ENCODE data around the gene SPATA20. TPM values are rescaled to one million over a fixed set of nuclear protein-coding genes. Genes with fewer than 3 reads are reported as not detected.

Gene SPATA20
- total RNA-seq, 1 experiment from 2014 or later = 33.2 TPM

- DNase-seq = no peak
- BruUV-seq (replicated peaks) = no TSS peak
- TF ChIP-seq CTCF (IDR thresholded peaks at IDR 0.05; ENCODE audit: unreplicated experiment) = no peak
- H3K4me1 Mint-ChIP-seq (ENCODE audit: low read depth, unreplicated experiment) = peaks cover 5% of the 10 kb centered on the region
- H3K36me3 Mint-ChIP-seq (ENCODE audit: insufficient read depth, unreplicated experiment) = no peaks in the 10 kb centered on the region
- peak overlapping the region; percentile 61 for H3K4me3 Mint-ChIP-seq (ENCODE audit: low read depth, unreplicated experiment)
- CTCF ChIA-PET = no interaction called here
- no peaks in the 10 kb centered on the region for H3K9me3 Mint-ChIP-seq (ENCODE audit: low read depth, unreplicated experiment)
- intact Hi-C loops (cut with micrococcal nuclease; ENCODE audit: unreplicated experiment) = no loop called here
- H3K27ac Mint-ChIP-seq (ENCODE audit: unreplicated experiment) = no peak overlapping the region
- peaks cover 62% of the 10 kb centered on the region for H3K27me3 Mint-ChIP-seq (ENCODE audit: unreplicated experiment)
Observed at GRCh38 chr17:50558581-50558940, 11.6 kb downstream of the SPATA20 start.

DNA sequence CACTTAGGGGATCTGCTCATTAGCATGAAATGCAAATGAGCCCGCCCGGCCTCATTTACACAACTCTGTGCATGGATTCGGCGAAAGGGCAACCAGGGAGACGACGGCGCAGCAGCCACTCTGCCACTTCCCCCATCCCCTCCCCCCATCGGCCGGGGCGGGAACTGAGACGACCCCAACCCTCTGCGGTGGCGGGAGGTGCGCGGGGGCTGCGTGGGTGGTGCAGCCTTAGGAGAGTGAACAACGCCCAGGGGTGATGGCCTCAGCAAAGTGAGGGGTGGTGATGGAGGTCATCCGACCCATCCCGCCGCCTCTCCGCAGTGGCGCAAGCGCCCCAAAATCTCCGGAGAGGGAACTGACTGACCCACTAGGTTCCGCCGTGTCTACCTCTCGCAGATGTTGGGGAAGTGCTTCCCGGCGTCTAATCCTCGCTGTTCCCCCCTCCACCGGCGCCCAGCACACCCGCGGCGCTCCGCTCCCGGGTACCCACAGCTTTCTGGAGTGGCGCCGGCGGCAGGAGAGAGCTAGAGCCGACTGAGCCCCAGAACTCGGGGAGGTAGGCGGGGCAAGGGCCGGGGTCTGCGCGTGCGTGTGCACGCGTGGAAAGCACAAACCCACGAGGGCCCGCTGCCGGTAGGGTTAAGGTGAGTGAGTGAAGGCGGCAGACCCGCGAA is 12.1 kb downstream of the SPATA20 start:
- Mint-ChIP-seq H3K4me1 (ENCODE audit: low read depth, unreplicated experiment) (peaks cover 5% of the 10 kb centered on the region), H3K36me3 (ENCODE audit: insufficient read depth, unreplicated experiment) (no peaks in the 10 kb centered on the region), H3K27ac (ENCODE audit: unreplicated experiment) (no peak overlapping the region), H3K27me3 (ENCODE audit: unreplicated experiment) (peaks cover 67% of the 10 kb centered on the region), H3K9me3 (ENCODE audit: low read depth, unreplicated experiment) (no peaks in the 10 kb centered on the region), H3K4me3 (ENCODE audit: low read depth, unreplicated experiment) (peak overlapping the region; percentile 61)
- no peak for DNase-seq
- no TSS peak for BruUV-seq (replicated peaks)
- intact Hi-C loops (cut with micrococcal nuclease; ENCODE audit: unreplicated experiment) = no loop called here
- no peak for TF ChIP-seq CTCF (IDR thresholded peaks at IDR 0.05; ENCODE audit: unreplicated experiment)
- CTCF ChIA-PET = no interaction called here

GRCh38 chr17:50559674-50560184 is 12.8 kb downstream of the SPATA20 start:
- Mint-ChIP-seq H3K36me3 (ENCODE audit: insufficient read depth, unreplicated experiment) (peaks cover under 1% of the 10 kb centered on the region), H3K27me3 (ENCODE audit: unreplicated experiment) (peaks cover 73% of the 10 kb centered on the region), H3K4me3 (ENCODE audit: low read depth, unreplicated experiment) (peak overlapping the region; percentile 61), H3K9me3 (ENCODE audit: low read depth, unreplicated experiment) (no peaks in the 10 kb centered on the region), H3K4me1 (ENCODE audit: low read depth, unreplicated experiment) (peaks cover 7% of the 10 kb centered on the region), H3K27ac (ENCODE audit: unreplicated experiment) (no peak overlapping the region)
- BruUV-seq (replicated peaks) = no TSS peak
- peak; percentile 41 for DNase-seq
- CTCF ChIA-PET = interaction anchor here (0.9 to 2.1 kb wide), 3 partner anchors 9 to 133 kb away, joined by 3 to 8 read pairs (median 4); partner anchors contain the start of gene SPATA20
- TF ChIP-seq CTCF (IDR thresholded peaks at IDR 0.05; ENCODE audit: unreplicated experiment) = no peak
- intact Hi-C loops (cut with micrococcal nuclease; ENCODE audit: unreplicated experiment) = no loop called here

DNA sequence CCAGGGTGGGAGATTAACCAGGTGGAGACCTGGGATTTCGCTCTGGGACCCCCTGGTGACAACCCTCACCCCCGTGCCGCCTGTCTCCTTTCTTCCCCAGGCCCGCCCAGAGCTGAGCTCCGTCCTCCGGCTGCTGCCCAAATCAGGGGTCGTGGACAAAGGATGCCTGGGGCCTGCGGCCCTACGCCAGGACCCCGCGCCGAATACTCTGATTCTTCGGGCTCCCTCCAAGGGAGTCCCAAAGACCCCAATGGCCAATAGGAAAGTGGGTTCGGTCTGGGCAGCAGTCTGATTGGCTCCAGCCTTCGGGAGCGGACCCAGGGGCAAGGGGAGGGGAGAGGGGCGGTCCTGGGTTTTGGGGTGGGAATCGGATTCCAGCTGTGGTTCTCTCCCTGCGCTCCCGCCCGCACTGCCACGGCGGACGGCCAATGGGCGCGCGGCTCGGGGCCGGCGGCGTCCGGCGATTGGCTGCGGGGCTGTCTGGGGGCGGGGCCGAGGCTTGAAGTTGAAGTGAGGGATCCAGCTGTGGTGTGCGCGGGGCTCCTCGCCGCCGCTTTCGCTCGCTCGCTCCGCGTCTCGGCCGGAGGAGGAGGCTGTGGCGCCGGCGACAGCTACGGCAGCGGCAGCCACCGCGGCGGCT is 13.3 kb downstream of the SPATA20 start, which contains the start of gene CACNA1G:
Gene CACNA1G (plus strand): TSS at position 531 of the 640 bp plus-strand sequence. CDS start 745 bp downstream, outside the sequence.
- peak within 1 kb of the TSS; percentile 61 for H3K4me3 Mint-ChIP-seq (ENCODE audit: low read depth, unreplicated experiment)
- intact Hi-C loops (cut with micrococcal nuclease; ENCODE audit: unreplicated experiment) = no loop called here
- BruUV-seq (replicated peaks) = no TSS peak
- H3K27me3 Mint-ChIP-seq (ENCODE audit: unreplicated experiment) = peaks cover 79% of the 10 kb centered on the region
- peaks cover 12% of the 10 kb centered on the region for H3K4me1 Mint-ChIP-seq (ENCODE audit: low read depth, unreplicated experiment)
- no peaks in the 10 kb centered on the region for H3K9me3 Mint-ChIP-seq (ENCODE audit: low read depth, unreplicated experiment)
- CTCF ChIA-PET = interaction anchor here (0.6 to 2.9 kb wide), 6 partner anchors 9 to 133 kb away, joined by 3 to 8 read pairs (median 4); partner anchors contain the start of gene SPATA20
- no peak within 1 kb of the TSS for H3K27ac Mint-ChIP-seq (ENCODE audit: unreplicated experiment)
- TF ChIP-seq CTCF (IDR thresholded peaks at IDR 0.05; ENCODE audit: unreplicated experiment) = no peak
- peak; percentile 96 for DNase-seq
- H3K36me3 Mint-ChIP-seq (ENCODE audit: insufficient read depth, unreplicated experiment) = peaks cover 5% of the 10 kb centered on the region
